CD4-positive, alpha-beta memory T cell (primary cell): ENCODE measurements around the gene RNF151. TPM values are rescaled to one million over a fixed set of nuclear protein-coding genes. Genes with fewer than 3 reads are reported as not detected.

Experiments used
- CTCF ChIA-PET: fragments of 350-600 bp; sonication (Branson Sonifier 250); formaldehyde crosslinking; loops from one replicate; lab custom pipeline; 2021; ENCODE audit warnings: inconsistent platforms; ENCODE audit not compliant: partially characterized antibody; lab: Charles Lee
- POLR2A ChIA-PET: fragments of 350-600 bp; sonication (Branson Sonifier 250); formaldehyde crosslinking; loops from one replicate; lab custom pipeline; 2021; ENCODE audit not compliant: partially characterized antibody; lab: Charles Lee
- DNase-seq, 5 donors: peaks; one replicate each; pipeline versions ENCODE4 v3.0.0 to v3.0.0-alpha.2; 2020 to 2022; ENCODE audit warnings: mixed read lengths in 1 of 5
- H3K27ac ChIP-seq: one replicate; pipeline ENCODE4 v1.7.0; 2013; ENCODE audit warnings: low read depth, low read length
- H3K27me3 ChIP-seq: 2 replicates; pipeline ENCODE4 v1.7.0; 2013; ENCODE audit warnings: mild to moderate bottlenecking, low read length, moderate library complexity; ENCODE audit not compliant: insufficient read depth
- H3K36me3 ChIP-seq: 2 replicates; pipeline ENCODE4 v1.7.0; 2013; ENCODE audit warnings: mild to moderate bottlenecking, low read length, moderate library complexity; ENCODE audit not compliant: insufficient read depth
- H3K4me1 ChIP-seq: 2 replicates; pipeline ENCODE4 v1.7.0; 2013; ENCODE audit warnings: mild to moderate bottlenecking, low read length, moderate library complexity; ENCODE audit not compliant: insufficient read depth
- H3K4me3 ChIP-seq, 2 donors: one replicate each; pipeline ENCODE4 v1.7.0; 2013; ENCODE audit warnings: low read length in 2 of 2, mild to moderate bottlenecking in 1 of 2
- H3K9me3 ChIP-seq, 2 donors: one replicate each; pipeline ENCODE4 v1.7.0; 2013; ENCODE audit warnings: low read length in 2 of 2, control low read depth in 1 of 2; ENCODE audit not compliant: control insufficient read depth in 1 of 2
- H3K27ac Mint-ChIP-seq, 7 donors: one replicate each; pipeline ENCODE4 v1.8.0; 2020 to 2021; ENCODE audit warnings: mixed read lengths in 7 of 7, mild to moderate bottlenecking in 6 of 7, inconsistent platforms in 3 of 7, moderate library complexity in 3 of 7
- H3K27me3 Mint-ChIP-seq, 2 donors: one replicate each; pipeline ENCODE4 v1.8.0; 2020 to 2021; ENCODE audit warnings: mixed read lengths in 2 of 2
- H3K36me3 Mint-ChIP-seq, 2 donors: one replicate each; pipeline ENCODE4 v1.8.0; 2020 to 2021; ENCODE audit warnings: mixed read lengths in 2 of 2, inconsistent platforms in 1 of 2, mild to moderate bottlenecking in 1 of 2
- H3K4me1 Mint-ChIP-seq, 4 donors: one replicate each; pipeline ENCODE4 v1.8.0; 2020 to 2021; ENCODE audit warnings: mixed read lengths in 4 of 4, mild to moderate bottlenecking in 1 of 4
- H3K4me3 Mint-ChIP-seq, 8 donors: one replicate each; pipeline ENCODE4 v1.8.0; 2020 to 2021; ENCODE audit warnings: mixed read lengths in 8 of 8, mild to moderate bottlenecking in 7 of 8, moderate library complexity in 6 of 8, inconsistent platforms in 3 of 8
- H3K9me3 Mint-ChIP-seq, 8 donors: one replicate each; pipeline ENCODE4 v1.8.0; 2020 to 2021; ENCODE audit warnings: mixed read lengths in 8 of 8, mild to moderate bottlenecking in 5 of 8, inconsistent platforms in 3 of 8, moderate library complexity in 1 of 8
- intact Hi-C: fragments of 100-400 bp; cut with micrococcal nuclease; formaldehyde crosslinking; loops from one replicate; pipeline ENCODE4 v1.15.1; 2023
- polyA plus RNA-seq, 2 donors: library from polyadenylated mRNA; unstranded; fragments of 300-500 nt; fragmentation: Illumina TruSeq; gene quantifications; one replicate each; pipeline ENCODE4 v1.2.3, GENCODE V29; 2021
- total RNA-seq, 2 experiments: library from RNA; stranded (reverse); gene quantifications; one replicate each; pipeline ENCODE4 v1.2.3, GENCODE V29; 2021

Gene RNF151
- total and polyA plus RNA-seq, 4 experiments from 2014 or later: not detected

DNA sequence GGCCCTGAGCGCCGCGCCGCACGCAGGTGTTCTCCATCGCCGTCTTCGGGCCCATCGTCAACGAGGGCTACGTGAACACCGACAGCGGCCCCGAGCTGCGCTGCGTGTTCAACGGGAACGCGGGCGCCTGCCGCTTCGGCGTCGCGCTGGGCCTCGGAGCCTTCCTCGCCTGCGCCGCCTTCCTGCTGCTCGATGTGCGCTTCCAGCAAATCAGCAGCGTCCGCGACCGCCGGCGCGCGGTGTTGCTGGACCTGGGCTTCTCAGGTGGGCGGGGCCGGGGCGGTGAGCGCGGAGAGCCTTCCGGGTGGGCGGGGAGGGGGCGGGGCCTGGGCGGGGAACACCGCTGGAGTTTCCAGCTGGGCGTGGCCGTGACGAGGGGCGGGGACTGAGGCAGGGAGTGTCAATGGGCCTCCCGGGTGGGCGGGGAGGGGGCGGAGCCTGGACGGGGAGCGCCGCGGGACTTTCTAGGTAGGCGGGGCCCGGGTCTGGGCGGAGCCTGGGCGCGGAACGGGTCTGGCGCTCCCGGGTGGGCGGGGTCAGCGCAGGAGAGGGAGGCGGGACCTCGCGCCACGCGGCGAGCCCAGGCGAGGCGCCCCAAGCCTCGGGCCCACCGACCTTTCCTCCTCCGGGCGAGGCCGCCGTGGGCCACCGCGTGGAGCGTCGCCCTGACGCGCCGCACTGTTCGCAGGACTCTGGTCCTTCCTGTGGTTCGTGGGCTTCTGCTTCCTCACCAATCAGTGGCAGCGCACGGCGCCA is 25.5 kb downstream of the RNF151 start:
- Mint-ChIP-seq H3K27ac (peak overlapping the region in 6 of 7 donors; percentile 62 to 88 (median 78)), H3K36me3 (no peaks in the 10 kb centered on the region), H3K27me3 (peaks cover 6 to 7% of the 10 kb centered on the region in 2 donors), H3K4me1 (peaks cover 6 to 30% (median 16%) of the 10 kb centered on the region in 4 donors), H3K9me3 (peaks cover 0 to 1% (median 0%) of the 10 kb centered on the region in 8 donors), H3K4me3 (peak overlapping the region in 7 of 8 donors; percentile 40 to 84 (median 73))
- peak; percentile 92 to 99 (median 93) for DNase-seq
- intact Hi-C loops: loop anchor here (1.0 to 5.0 kb wide), 6 partner anchors 8 to 50 kb away; partner anchors contain the start of genes GFER, MSRB1, NDUFB10 and RPS2
- POLR2A ChIA-PET: interaction anchor here (0.9 to 5.7 kb wide), 9 partner anchors 11 to 163 kb away, joined by 3 to 71 read pairs (median 25); partner anchors contain the start of genes MSRB1, NDUFB10, NOXO1 and RNF151
- peak overlapping the region in 1 of 2 donors; percentile 42 for H3K4me3 ChIP-seq
- H3K36me3 ChIP-seq: peaks cover 2% of the 10 kb centered on the region
- peaks cover 22% of the 10 kb centered on the region for H3K4me1 ChIP-seq
- H3K9me3 ChIP-seq: no peaks in the 10 kb centered on the region
- peak overlapping the region; percentile 61 for H3K27ac ChIP-seq
- no peaks in the 10 kb centered on the region for H3K27me3 ChIP-seq
- CTCF ChIA-PET: interaction anchor here (0.8 to 1.2 kb wide), 2 partner anchors 22 to 148 kb away, joined by 3 to 5 read pairs; no protein-coding TSS in a partner anchor

DNA sequence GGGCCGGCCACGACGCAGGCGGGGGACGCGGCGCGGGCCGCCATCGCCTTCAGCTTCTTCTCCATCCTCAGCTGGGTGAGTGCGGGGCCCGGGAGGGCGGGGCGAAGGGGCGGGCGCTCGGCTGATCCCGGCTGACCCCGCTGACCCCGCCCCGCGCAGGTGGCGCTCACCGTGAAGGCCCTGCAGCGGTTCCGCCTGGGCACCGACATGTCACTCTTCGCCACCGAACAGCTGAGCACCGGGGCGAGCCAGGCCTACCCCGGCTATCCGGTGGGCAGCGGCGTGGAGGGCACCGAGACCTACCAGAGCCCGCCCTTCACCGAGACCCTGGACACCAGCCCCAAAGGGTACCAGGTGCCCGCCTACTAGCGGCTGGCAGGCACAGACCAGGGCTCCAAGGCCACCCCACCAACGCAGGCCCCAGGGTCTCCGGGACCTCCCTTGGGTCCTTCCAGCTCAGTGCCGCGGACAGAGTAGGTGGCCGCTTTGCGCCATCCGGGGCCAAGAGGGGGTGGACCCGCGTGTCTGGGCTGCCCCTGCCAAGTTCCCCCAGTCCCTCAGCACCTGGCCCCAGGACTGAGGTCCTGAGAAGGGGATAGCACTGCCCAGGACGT is 26.2 kb downstream of the RNF151 start:
- no peak for DNase-seq
- peaks cover 6 to 7% of the 10 kb centered on the region in 2 donors for H3K27me3 Mint-ChIP-seq
- Histone ChIP-seq H3K4me1 (peaks cover 22% of the 10 kb centered on the region), H3K36me3 (peaks cover 4% of the 10 kb centered on the region), H3K27ac (peak overlapping the region; percentile 60), H3K9me3 (no peaks in the 10 kb centered on the region), H3K27me3 (no peaks in the 10 kb centered on the region), H3K4me3 (no peak overlapping the region)
- peaks cover 3% of the 10 kb centered on the region in 2 donors for H3K36me3 Mint-ChIP-seq
- no peak overlapping the region for H3K4me3 Mint-ChIP-seq
- intact Hi-C loops: loop anchor here (1.0 to 5.0 kb wide), 5 partner anchors 9 to 51 kb away; partner anchors contain the start of genes GFER, MSRB1, NDUFB10 and RPS2
- H3K27ac Mint-ChIP-seq: peak overlapping the region in 2 of 7 donors; percentile 72 to 88
- ChIA-PET CTCF (interaction anchor here (0.8 to 3.3 kb wide), 2 partner anchors 11 to 21 kb away, joined by 3 to 18 read pairs; no protein-coding TSS in a partner anchor), POLR2A (interaction anchor here (0.9 to 5.7 kb wide), 8 partner anchors 11 to 162 kb away, joined by 3 to 71 read pairs (median 27); partner anchors contain the start of genes MSRB1, RNF151, RPS2 and TBL3)
- peaks cover 0 to 1% (median 0%) of the 10 kb centered on the region in 8 donors for H3K9me3 Mint-ChIP-seq
- peaks cover 6 to 30% (median 16%) of the 10 kb centered on the region in 4 donors for H3K4me1 Mint-ChIP-seq

DNA sequence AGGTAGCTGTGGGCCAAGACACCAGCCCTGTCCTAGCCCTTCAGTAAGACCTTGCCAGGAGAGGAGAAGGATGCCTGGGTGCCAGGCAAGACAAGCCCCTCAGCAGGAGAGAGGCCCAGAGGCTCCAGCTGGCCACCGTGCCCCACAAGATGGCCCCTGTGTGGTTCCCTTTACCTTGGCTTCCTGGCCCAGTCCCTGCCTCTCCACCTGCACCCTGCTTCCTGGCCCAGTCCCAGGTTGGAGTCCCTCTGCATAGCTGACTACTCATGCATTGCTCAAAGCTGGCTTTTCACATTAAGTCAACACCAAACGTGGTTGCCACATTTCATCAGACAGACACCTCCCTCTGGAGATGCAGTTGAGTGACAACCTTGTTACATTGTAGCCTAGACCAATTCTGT is 27.1 kb downstream of the RNF151 start:
- peaks cover 22% of the 10 kb centered on the region for H3K4me1 ChIP-seq
- H3K27ac Mint-ChIP-seq: peak overlapping the region in 6 of 7 donors; percentile 57 to 90 (median 84)
- no peaks in the 10 kb centered on the region for H3K9me3 ChIP-seq
- H3K4me3 ChIP-seq: no peak overlapping the region
- peaks cover 0 to 1% (median 0%) of the 10 kb centered on the region in 8 donors for H3K9me3 Mint-ChIP-seq
- H3K27ac ChIP-seq: no peak overlapping the region
- intact Hi-C loops: loop anchor here (2.0 to 5.0 kb wide), 2 partner anchors 29 to 51 kb away; partner anchors contain the start of genes MSRB1 and RPS2
- ChIA-PET CTCF (interaction anchor here (0.8 to 3.3 kb wide), 3 partner anchors 10 to 159 kb away, joined by 3 to 18 read pairs (median 6); no protein-coding TSS in a partner anchor), POLR2A (interaction anchor here (1.4 to 5.7 kb wide), 7 partner anchors 11 to 161 kb away, joined by 3 to 71 read pairs (median 29); partner anchors contain the start of genes MSRB1, RPS2, TBL3 and TRAF7)
- no peaks in the 10 kb centered on the region for H3K27me3 ChIP-seq
- peaks cover 9% of the 10 kb centered on the region in 2 donors for H3K36me3 Mint-ChIP-seq
- H3K4me1 Mint-ChIP-seq: peaks cover 3 to 26% (median 13%) of the 10 kb centered on the region in 4 donors
- peak overlapping the region in 3 of 8 donors; percentile 15 to 59 (median 25) for H3K4me3 Mint-ChIP-seq
- H3K36me3 ChIP-seq: peaks cover 4% of the 10 kb centered on the region
- DNase-seq: no peak
- H3K27me3 Mint-ChIP-seq: peaks cover 3 to 4% of the 10 kb centered on the region in 2 donors

DNA sequence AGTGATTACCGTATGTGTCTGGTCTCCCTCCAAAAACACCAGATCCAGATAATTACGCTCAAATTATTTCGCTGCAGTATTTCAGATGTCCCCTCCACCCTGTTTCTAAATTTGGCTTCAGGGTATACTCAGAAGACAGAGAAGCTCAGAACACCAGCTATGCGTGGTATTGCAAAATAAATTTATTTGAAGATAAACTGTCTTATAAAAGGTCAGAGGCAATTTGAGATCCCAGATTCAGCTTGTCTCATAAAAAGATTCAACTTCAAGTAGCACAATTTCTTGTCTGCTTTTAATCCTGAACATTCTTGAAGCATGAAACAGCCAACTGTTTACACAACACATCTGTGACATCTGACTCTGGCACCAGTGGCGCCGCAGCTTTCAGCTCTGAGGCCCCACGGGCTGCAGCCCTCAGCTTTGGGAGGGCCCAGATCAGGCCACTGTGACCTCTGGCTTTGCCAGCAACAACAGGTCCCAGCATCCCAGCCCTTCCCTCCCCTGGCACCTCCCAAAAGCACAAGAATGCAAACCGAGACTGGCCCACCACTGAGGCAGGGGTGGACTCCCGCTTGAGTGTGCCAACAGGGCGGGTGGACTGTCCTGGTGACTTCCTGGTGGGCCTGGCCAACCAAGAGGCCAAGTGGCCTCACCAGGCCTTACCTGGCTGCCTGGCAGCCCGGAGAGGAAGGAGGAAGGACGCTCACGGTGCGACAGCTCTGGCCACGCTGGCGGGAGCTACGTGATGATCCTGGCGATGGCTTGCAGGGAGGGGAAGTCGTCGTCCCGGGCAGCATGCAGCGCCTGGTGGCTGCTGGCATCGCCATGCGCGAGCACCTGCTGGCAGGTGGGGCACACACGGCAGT is 31.1 kb downstream of the RNF151 start:
- Mint-ChIP-seq H3K9me3 (peaks cover 0 to 1% (median 0%) of the 10 kb centered on the region in 8 donors), H3K27me3 (no peaks in the 10 kb centered on the region), H3K4me1 (peaks cover 0 to 2% (median 0%) of the 10 kb centered on the region in 4 donors), H3K27ac (peak overlapping the region in 1 of 7 donors; percentile 35), H3K4me3 (no peak overlapping the region), H3K36me3 (peaks cover 14 to 18% of the 10 kb centered on the region in 2 donors)
- Histone ChIP-seq H3K4me1 (no peaks in the 10 kb centered on the region), H3K9me3 (no peaks in the 10 kb centered on the region), H3K36me3 (peaks cover 29% of the 10 kb centered on the region), H3K27ac (no peak overlapping the region), H3K4me3 (no peak overlapping the region), H3K27me3 (no peaks in the 10 kb centered on the region)
- intact Hi-C loops: no loop called here
- DNase-seq: no peak
- POLR2A ChIA-PET: interaction anchor here (1.2 kb wide), 1 partner anchor 13 kb away, joined by 4 read pairs; the partner anchor contains the start of gene GFER
- CTCF ChIA-PET: interaction anchor here (1.0 kb wide), 1 partner anchor 143 kb away, joined by 5 read pairs; no protein-coding TSS in a partner anchor

DNA sequence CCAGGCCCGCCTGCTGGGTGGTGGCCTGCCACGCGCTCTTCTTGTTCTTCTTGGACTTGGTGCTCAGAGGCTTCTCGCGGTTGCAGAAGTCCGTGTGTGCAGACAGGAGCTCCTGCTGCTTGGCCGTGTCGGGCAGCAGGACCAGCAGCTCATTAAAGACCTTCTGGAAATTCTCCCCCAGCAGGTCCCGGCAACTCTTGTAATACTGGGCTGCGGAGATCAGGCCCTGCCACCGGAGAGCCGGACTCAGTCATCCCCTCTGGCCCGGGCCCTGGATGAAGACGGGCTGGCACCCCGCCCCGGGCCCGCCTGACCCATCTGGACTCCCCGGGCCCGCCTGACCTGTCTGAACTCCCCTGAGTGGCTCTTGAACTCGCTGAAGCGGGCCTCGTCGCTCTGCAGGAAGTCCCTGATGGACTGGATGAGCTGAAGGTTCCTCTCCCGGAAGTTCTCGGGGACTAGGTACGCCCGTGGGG is 31.7 kb downstream of the RNF151 start:
- Histone ChIP-seq H3K27me3 (no peaks in the 10 kb centered on the region), H3K27ac (no peak overlapping the region), H3K4me1 (peaks cover under 1% of the 10 kb centered on the region), H3K36me3 (peaks cover 36% of the 10 kb centered on the region), H3K9me3 (no peaks in the 10 kb centered on the region), H3K4me3 (no peak overlapping the region)
- ChIA-PET CTCF (no interaction called here), POLR2A (interaction anchor here (0.6 kb wide), 1 partner anchor 32 kb away, joined by 3 read pairs; no protein-coding TSS in a partner anchor)
- Mint-ChIP-seq H3K27ac (peak overlapping the region in 1 of 7 donors; percentile 82), H3K4me3 (no peak overlapping the region), H3K27me3 (no peaks in the 10 kb centered on the region), H3K9me3 (peaks cover 0 to under 1% (median 0%) of the 10 kb centered on the region in 8 donors), H3K36me3 (peaks cover 14 to 18% of the 10 kb centered on the region in 2 donors), H3K4me1 (peaks cover 0 to 2% (median 0%) of the 10 kb centered on the region in 4 donors)
- DNase-seq: no peak
- intact Hi-C loops: no loop called here
